Karpas-422 (cell line): Measurements from ENCODE around the gene MTO1. TPM values are rescaled to one million over a fixed set of nuclear protein-coding genes. Genes with fewer than 3 reads are reported as not detected.
"Not testable (repeated sequence)": the region's sequence is repeated elsewhere in the genome, so short reads cannot be mapped to it uniquely, and the experiment has no call there.

Experiments
- DNase-seq: peaks from one replicate; pipeline ENCODE4 v3.0.0-alpha.2; 2015
- H2AFZ ChIP-seq: fragments of 200-600 bp; sonication (generic); 2 replicates; pipeline ENCODE4 v1.6.1; 2014; ENCODE audit warnings: antibody characterized with exemption, low read length, mixed read lengths
- H3K27ac ChIP-seq: fragments of 200-600 bp; sonication (generic); 2 replicates; pipeline ENCODE4 v1.5.1; 2014; ENCODE audit warnings: mild to moderate bottlenecking, low read length, moderate library complexity
- H3K27me3 ChIP-seq: fragments of 200-600 bp; sonication (generic); 2 replicates; pipeline ENCODE4 v1.6.1; 2014; ENCODE audit warnings: low read length, mixed read lengths
- H3K36me3 ChIP-seq: fragments of 200-600 bp; sonication (generic); 2 replicates; pipeline ENCODE4 v1.6.1; 2014; ENCODE audit warnings: low read length, mixed read lengths; ENCODE audit not compliant: insufficient read depth
- H3K4me1 ChIP-seq: fragments of 200-600 bp; sonication (generic); 2 replicates; pipeline ENCODE4 v1.6.1; 2014; ENCODE audit warnings: mild to moderate bottlenecking, low read length, mixed read lengths
- H3K4me2 ChIP-seq: fragments of 200-600 bp; sonication (generic); 2 replicates; pipeline ENCODE4 v1.6.1; 2014; ENCODE audit warnings: low read length, low read depth, mild to moderate bottlenecking; ENCODE audit not compliant: poor library complexity, severe bottlenecking
- H3K4me3 ChIP-seq: fragments of 200-600 bp; sonication (generic); 2 replicates; pipeline ENCODE4 v1.5.1; 2014; ENCODE audit warnings: mild to moderate bottlenecking, antibody characterized with exemption, low read length, mixed read lengths
- H3K79me2 ChIP-seq: fragments of 200-600 bp; sonication (generic); 2 replicates; pipeline ENCODE4 v1.6.1; 2014; ENCODE audit warnings: mild to moderate bottlenecking, low read length, mixed read lengths
- H3K9ac ChIP-seq: fragments of 200-600 bp; sonication (generic); 2 replicates; pipeline ENCODE4 v1.6.0; 2014; ENCODE audit warnings: low read length
- H3K9me2 ChIP-seq: fragments of 200-600 bp; sonication (generic), shearing (Covaris generic); replicated peaks from 2 replicates; pipeline ENCODE4 v1.6.0; 2014; ENCODE audit warnings: mild to moderate bottlenecking, low read length, moderate library complexity; ENCODE audit not compliant: insufficient read depth
- H3K9me3 ChIP-seq: fragments of 300-700, 200-600 bp; sonication (generic); 2 replicates; pipeline ENCODE4 v1.6.1; 2014; ENCODE audit warnings: low read length, mixed read lengths
- H4K20me1 ChIP-seq: fragments of 200-600 bp; sonication (generic); 2 replicates; pipeline ENCODE4 v1.6.1; 2014; ENCODE audit warnings: mild to moderate bottlenecking, antibody characterized with exemption, low read length, low read depth; ENCODE audit not compliant: insufficient read depth
- total RNA-seq: library from RNA; depleted of rRNA; stranded (reverse); fragments of >200 nt; shearing (Covaris generic); gene quantifications from 2 replicates; pipeline ENCODE4 v1.2.3, GENCODE V29; 2014; ENCODE audit warnings: low replicate concordance

MTO1 gene
- total RNA-seq, 1 experiment from 2014 or later, result 65.9 TPM

DNA sequence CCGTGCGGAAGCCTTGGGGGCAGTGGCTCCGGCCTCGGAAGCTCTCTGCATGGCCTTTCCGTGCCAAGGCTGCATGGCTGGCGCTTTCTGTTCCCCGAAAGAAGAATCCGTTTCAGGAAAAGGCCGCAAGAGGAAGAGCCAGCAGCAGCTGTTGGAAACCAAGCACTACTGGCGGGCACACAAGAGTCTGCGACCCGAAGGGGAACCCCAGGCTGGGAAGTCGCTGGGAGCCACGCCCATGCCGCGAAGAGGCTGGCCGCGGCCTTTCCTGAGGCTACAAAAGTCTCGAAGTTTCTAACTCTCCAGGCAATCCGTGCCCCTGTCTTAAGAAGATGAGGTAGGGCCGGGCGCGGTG is 9.5 kb upstream of the MTO1 start, which contains the start of gene CGAS:
Gene CGAS (minus strand): TSS at position 191 of the 355 bp plus-strand sequence. CDS start 116 bp downstream, at position 75.
- Histone ChIP-seq H3K4me1 (peaks cover 29% of the 10 kb centered on the region), H4K20me1 (no peaks in the 10 kb centered on the region), H3K9ac (peak within 1 kb of the TSS; percentile 88), H2AFZ (peak within 1 kb of the TSS; percentile 89), H3K79me2 (peaks cover 57% of the 10 kb centered on the region), H3K27ac (peak within 1 kb of the TSS; percentile 83), H3K4me2 (peak within 1 kb of the TSS; percentile 95), H3K4me3 (peak within 1 kb of the TSS; percentile 81), H3K36me3 (peaks cover 11% of the 10 kb centered on the region; the same call in 1 of the 2 replicates), H3K27me3 (no peaks in the 10 kb centered on the region), H3K9me3 (no peaks in the 10 kb centered on the region), H3K9me2 (no peaks in the 10 kb centered on the region)
- DNase-seq, result peak; percentile 85

DNA sequence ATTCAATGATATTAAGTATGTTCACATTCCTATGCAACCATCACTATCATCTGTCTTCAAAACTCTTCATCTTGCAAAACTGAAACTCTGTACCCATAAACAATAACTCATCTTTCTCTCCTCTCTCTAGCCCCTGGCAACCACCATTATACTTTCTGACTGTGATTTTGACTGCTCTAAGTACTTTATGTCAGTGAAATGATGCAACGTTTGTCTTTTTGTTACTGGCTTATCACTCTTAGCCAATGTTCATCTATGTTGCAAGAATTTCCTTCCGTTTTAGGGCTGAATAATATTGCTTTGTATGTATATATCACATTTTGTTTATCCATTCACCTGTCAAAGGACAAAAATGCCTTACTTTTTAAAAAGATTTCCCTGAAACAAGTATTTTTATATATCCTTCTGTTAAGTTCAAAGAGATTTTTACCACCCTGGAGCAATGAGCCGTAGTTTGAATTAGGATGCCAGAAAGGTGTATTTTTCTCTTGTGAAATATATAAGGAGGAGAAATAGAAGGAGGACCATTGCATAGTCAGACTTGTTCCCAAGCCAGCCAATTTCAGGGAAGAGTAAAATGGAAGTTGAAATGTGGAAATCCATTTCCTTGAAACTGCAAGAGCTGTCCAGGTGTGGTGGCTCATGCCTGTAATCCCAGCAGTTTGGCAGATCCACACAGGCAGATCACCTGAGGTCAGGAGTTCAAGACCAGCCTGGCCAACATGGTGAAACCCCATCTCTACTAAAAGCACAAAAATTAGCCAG is 5.5 kb upstream of the MTO1 start:
- Histone ChIP-seq H3K27me3 (no peaks in the 10 kb centered on the region), H2AFZ (no peak overlapping the region), H4K20me1 (no peaks in the 10 kb centered on the region), H3K9ac (no peak overlapping the region), H3K79me2 (peaks cover 23% of the 10 kb centered on the region), H3K4me3 (no peak overlapping the region), H3K36me3 (no peaks in the 10 kb centered on the region), H3K4me1 (peaks cover 31% of the 10 kb centered on the region), H3K9me3 (no peaks in the 10 kb centered on the region), H3K9me2 (no peaks in the 10 kb centered on the region), H3K27ac (no peak overlapping the region), H3K4me2 (no peak overlapping the region)
- no peak for DNase-seq

DNA sequence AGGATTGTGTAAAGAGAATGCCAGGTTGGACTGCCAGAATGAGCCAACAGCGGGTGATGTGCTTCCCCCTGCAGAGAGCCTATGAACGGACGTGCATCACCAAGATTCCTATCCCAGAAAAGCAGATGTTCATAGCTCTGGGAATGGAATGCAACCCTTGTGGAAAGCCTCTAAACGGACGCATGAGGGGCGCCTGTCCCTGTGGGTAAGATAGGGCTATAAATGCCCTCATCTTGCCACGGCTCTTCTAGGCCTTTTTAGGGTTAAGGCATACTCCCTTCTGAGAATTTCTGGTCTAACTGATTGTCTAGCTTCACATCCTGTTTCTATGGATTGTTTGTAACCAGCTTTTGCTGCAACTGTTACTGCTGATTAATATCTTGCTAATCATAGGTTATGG is 2.1 kb upstream of the MTO1 start:
- Histone ChIP-seq H3K27ac (peak overlapping the region; percentile 59; the same call in 1 of the 2 replicates), H3K79me2 (peaks cover 34% of the 10 kb centered on the region), H3K4me1 (peaks cover 27% of the 10 kb centered on the region)
- not testable (repeated sequence) for H3K36me3 ChIP-seq, H2AFZ ChIP-seq, H3K9me3 ChIP-seq, H3K27me3 ChIP-seq, H3K9me2 ChIP-seq, H3K4me3 ChIP-seq, H3K9ac ChIP-seq, H4K20me1 ChIP-seq, H3K4me2 ChIP-seq
- peak; percentile 38 for DNase-seq

DNA sequence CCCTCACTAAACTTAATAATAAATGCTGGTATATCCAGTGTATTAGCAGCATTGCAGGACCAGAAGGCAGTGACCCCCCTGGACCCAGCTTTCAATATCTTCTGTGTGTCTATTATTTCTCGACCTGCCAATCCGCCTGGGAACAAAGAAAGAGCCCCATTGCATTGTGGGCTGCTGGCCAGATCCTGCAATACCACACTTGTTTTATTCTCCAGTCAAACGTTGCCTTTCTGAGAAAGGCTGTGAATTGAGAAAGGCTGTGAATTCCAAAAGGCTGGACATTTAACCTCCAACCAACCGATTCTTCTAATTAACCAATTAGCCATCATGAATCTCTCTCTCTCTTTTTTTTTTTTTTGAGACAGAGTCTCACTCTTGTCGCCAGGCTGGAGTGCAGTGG is 1.5 kb upstream of the MTO1 start:
- Histone ChIP-seq H3K79me2 (peaks cover 38% of the 10 kb centered on the region), H3K4me3 (peak overlapping the region; percentile 79; the same call in 1 of the 2 replicates), H3K9me3 (no peaks in the 10 kb centered on the region), H3K27me3 (no peaks in the 10 kb centered on the region), H3K9me2 (no peaks in the 10 kb centered on the region), H3K4me1 (peaks cover 27% of the 10 kb centered on the region), H3K27ac (peak overlapping the region; percentile 59; the same call in 1 of the 2 replicates), H3K36me3 (peaks cover 4% of the 10 kb centered on the region), H3K4me2 (peak overlapping the region; percentile 94), H4K20me1 (no peaks in the 10 kb centered on the region), H2AFZ (no peak overlapping the region), H3K9ac (0 out of 2 replicates have a peak overlapping the region, but pooled peaks have one; percentile 80)
- DNase-seq, result no peak

DNA sequence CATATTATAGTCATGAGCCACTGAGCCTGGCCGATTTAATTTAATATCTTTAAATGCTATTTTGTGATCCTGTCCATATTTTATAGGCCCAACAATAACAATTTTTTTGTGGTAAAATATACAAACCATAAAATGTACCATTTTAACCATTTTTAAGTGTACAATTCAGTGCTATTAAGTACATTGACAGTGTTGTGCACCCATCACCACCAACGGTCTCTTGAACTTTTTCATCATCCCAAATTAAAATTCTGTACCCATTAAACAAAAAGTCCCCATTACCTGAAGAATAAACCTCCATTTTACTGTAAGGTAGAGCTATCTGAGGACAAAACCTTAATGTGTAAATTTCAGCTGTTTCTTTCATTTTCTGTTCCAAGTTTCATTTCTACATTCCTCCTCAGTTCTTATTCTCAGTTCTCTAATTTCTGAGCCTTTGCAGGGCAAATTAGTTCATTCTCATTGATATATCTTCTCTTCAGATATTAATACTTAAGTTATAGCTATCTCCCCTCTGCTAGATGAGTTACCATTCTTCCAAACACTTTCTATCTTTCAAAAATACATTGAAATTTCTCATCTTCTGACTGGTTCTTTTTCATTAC is 10.3 kb downstream of the MTO1 start:
- Histone ChIP-seq H4K20me1 (no peaks in the 10 kb centered on the region), H2AFZ (no peak overlapping the region), H3K36me3 (peaks cover 30% of the 10 kb centered on the region; the same call in 1 of the 2 replicates), H3K9me2 (no peaks in the 10 kb centered on the region), H3K4me1 (peaks cover 24% of the 10 kb centered on the region), H3K9me3 (no peaks in the 10 kb centered on the region), H3K27me3 (no peaks in the 10 kb centered on the region), H3K4me3 (0 out of 2 replicates have a peak overlapping the region, but pooled peaks have one; percentile 45), H3K4me2 (peak overlapping the region; percentile 53), H3K27ac (peak overlapping the region; percentile 86), H3K79me2 (peaks cover 11% of the 10 kb centered on the region; the same call in 1 of the 2 replicates), H3K9ac (0 out of 2 replicates have a peak overlapping the region, but pooled peaks have one; percentile 34)
- DNase-seq, result peak; percentile 75

DNA sequence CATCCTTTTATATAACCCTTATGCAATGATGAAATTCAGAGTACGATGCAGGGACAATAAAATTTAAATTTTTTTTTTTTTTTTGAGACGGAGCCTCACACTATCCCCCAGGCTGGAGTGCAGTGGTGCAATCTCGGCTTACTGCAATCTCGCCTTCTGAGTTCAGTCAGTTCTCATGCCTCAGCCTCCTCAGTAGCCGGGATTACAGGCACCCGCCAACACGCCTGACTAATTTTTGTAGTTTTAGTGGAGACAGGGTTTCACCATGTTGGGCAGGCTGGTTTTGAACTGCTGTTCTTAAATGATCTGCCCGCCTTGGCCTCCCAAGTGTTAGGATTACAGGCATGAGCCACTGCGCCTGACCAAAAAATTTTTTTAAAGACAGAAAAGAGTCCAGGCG is 15.2 kb downstream of the MTO1 start:
- Histone ChIP-seq H3K27ac (no peak overlapping the region), H3K36me3 (peaks cover 30% of the 10 kb centered on the region), H3K9ac (no peak overlapping the region), H3K9me3 (no peaks in the 10 kb centered on the region), H3K4me2 (no peak overlapping the region), H4K20me1 (no peaks in the 10 kb centered on the region), H3K4me1 (peaks cover 8% of the 10 kb centered on the region), H3K9me2 (no peaks in the 10 kb centered on the region), H2AFZ (no peak overlapping the region), H3K79me2 (peaks cover 7% of the 10 kb centered on the region; the same call in 1 of the 2 replicates), H3K27me3 (no peaks in the 10 kb centered on the region), H3K4me3 (no peak overlapping the region)
- no peak for DNase-seq

DNA sequence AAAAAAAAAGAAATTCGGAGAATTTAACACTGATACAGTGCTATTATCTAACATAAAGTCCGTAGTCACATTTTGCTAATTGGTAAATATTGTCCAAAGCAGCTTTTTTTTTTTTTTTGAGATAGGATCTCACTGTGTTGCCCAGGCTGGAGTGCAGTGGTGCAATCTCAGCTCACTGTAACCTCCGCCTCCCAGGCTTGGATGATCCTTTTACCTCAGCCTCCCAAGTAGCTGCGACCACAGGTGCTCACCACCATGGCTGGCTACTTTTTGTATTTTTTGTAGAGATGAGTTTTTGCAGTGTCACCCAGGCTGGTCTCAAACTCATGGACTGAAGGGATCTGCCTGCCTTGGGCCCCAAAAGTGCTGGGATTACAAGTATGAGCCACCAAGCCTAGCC is 15.9 kb downstream of the MTO1 start:
- H3K4me3 ChIP-seq, result no peak overlapping the region
- peaks cover 35% of the 10 kb centered on the region for H3K36me3 ChIP-seq
- H3K4me2 ChIP-seq, result no peak overlapping the region
- H3K79me2 ChIP-seq, result peaks cover 7% of the 10 kb centered on the region; the same call in 1 of the 2 replicates
- no peak overlapping the region for H3K27ac ChIP-seq
- no peaks in the 10 kb centered on the region for H3K9me2 ChIP-seq
- H3K4me1 ChIP-seq, result peaks cover 1% of the 10 kb centered on the region
- no peaks in the 10 kb centered on the region for H3K27me3 ChIP-seq
- no peaks in the 10 kb centered on the region for H4K20me1 ChIP-seq
- H2AFZ ChIP-seq, result no peak overlapping the region
- H3K9me3 ChIP-seq, result no peaks in the 10 kb centered on the region
- no peak for DNase-seq
- H3K9ac ChIP-seq, result no peak overlapping the region

DNA sequence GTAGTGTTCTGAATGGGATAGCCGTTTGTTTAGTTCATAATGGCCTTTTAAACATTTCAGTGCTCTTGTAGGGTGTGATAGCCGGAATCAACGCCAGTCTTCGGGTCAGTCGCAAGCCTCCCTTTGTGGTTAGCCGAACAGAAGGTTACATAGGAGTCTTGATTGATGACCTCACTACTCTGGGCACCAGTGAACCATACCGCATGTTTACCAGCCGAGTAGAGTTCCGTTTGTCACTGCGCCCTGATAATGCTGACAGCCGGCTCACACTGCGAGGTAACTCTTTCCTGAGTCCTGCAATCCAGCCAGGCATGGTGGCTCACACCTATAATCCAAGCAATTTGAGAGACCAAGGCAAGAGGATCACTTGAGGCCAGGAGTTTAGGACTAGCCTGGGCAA is 20.4 kb downstream of the MTO1 start:
- no peak overlapping the region for H2AFZ ChIP-seq
- no peaks in the 10 kb centered on the region for H4K20me1 ChIP-seq
- H3K4me2 ChIP-seq, result no peak overlapping the region
- H3K9ac ChIP-seq, result no peak overlapping the region
- no peak for DNase-seq
- no peaks in the 10 kb centered on the region for H3K9me3 ChIP-seq
- H3K4me3 ChIP-seq, result no peak overlapping the region
- H3K27ac ChIP-seq, result no peak overlapping the region
- peaks cover 3% of the 10 kb centered on the region; the same call in 1 of the 2 replicates for H3K79me2 ChIP-seq
- peaks cover 44% of the 10 kb centered on the region for H3K36me3 ChIP-seq
- no peaks in the 10 kb centered on the region for H3K4me1 ChIP-seq
- H3K27me3 ChIP-seq, result no peaks in the 10 kb centered on the region
- no peaks in the 10 kb centered on the region for H3K9me2 ChIP-seq
